HTR-8/SVneo (cell line): ENCODE data around the gene POC1B.

ENCODE experiments used
- DNase-seq: peaks from one replicate; pipeline ENCODE4 v3.0.0; 2011; ENCODE audit warnings: low spot score, mixed read lengths; ENCODE audit not compliant: insufficient read length
- FAIRE-seq: peaks from 2 replicates; lab custom pipeline; 2011; peaks lifted over from hg19 to GRCh38; lab: Jason Lieb, UNC

The POC1B gene

DNA sequence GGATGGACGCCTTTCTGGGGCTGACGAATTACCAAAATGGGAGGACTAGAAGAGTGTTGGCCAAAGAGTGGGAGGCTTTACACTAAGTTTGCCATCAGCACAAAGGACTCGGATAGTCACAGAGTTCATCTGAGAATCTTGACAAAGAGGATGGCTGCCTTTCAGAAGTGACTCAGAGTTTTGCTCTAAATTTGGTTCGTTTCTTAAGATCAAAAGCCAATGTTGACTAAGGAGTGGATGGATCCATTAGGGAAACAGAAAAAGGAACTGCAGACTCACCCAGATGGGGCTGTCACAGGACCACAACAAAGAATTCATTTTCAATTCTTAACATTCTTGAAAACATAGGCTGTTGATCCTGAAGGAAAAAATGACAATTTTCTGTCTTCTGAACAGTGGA is 92.2 kb downstream of the POC1B start:
- FAIRE-seq (no peak), DNase-seq (no peak)

GRCh38 chr12:89432396-89432795 is 93.5 kb downstream of the POC1B start:
- no peak for FAIRE-seq

DNA sequence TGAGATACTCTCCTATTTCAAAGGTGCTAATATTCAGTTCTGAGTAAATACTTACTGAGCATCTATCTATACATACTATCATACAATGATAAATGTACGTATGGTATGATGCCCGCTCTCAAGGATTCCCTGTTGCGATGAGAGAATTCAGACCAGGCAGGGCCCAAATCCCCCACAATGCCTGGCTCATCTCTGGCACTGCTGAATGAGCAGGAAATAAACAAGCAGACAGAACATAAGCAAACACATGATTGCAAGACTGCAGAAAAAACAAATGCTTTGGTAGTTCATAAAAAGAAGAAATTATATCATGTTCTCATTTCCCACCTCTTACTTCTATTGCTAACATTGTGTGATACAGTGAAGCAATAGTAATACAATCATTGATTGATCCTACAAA is 96.3 kb downstream of the POC1B start:
- no peak for DNase-seq

More at GRCh38 chr12:89432396-89432795, 93.5 kb downstream of the POC1B start:
- DNase-seq = no peak

GRCh38 chr12:89427508-89428156 is 98.2 kb downstream of the POC1B start:
- DNase-seq = no peak
- no peak for FAIRE-seq

More for the DNA sequence above, 96.3 kb downstream of the POC1B start:
- FAIRE-seq = no peak

DNA sequence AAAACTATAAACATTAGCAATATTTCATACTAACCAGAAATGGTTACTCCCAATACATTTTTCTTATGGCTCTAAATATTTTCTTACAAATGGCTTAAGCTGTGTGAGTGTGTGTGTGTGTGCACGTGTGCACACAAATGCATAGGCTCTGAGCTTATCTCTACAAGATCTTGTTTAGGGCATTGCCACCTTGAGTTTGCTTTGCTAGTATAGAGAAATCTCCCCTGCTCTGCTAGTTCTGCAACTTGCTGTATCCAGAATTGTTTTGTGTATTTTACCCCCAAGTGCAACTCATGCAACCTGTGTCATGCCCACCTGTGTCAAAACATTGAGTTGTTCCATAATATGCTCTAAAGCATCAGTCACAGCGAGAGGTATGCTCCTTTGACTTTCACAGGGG is 101.0 kb downstream of the POC1B start:
- no peak for DNase-seq
- FAIRE-seq = no peak

DNA sequence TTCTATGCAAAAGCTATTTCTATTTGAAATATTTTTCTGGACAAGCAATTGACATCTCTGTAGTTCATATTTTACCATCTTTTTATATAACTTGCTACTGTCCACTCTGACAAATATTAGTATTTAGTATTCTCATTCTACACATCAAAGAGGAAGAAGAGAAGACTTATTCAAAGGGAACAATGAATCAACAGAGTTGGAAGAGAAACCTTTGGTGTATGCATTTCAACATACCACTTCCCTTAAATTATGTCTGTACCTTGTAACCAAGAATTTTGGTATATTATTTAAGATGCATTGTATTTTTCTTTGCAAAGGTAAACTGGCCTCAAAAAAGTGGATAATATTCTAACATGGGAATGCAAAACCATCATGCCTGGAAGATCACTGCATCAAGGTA is 101.5 kb downstream of the POC1B start:
- no peak for FAIRE-seq
- no peak for DNase-seq

- FAIRE-seq (no peak), DNase-seq (no peak)
Observed at GRCh38 chr12:89421092-89421835, 104.6 kb downstream of the POC1B start.

GRCh38 chr12:89418228-89418910 is 107.5 kb downstream of the POC1B start:
- FAIRE-seq (no peak), DNase-seq (no peak)

DNA sequence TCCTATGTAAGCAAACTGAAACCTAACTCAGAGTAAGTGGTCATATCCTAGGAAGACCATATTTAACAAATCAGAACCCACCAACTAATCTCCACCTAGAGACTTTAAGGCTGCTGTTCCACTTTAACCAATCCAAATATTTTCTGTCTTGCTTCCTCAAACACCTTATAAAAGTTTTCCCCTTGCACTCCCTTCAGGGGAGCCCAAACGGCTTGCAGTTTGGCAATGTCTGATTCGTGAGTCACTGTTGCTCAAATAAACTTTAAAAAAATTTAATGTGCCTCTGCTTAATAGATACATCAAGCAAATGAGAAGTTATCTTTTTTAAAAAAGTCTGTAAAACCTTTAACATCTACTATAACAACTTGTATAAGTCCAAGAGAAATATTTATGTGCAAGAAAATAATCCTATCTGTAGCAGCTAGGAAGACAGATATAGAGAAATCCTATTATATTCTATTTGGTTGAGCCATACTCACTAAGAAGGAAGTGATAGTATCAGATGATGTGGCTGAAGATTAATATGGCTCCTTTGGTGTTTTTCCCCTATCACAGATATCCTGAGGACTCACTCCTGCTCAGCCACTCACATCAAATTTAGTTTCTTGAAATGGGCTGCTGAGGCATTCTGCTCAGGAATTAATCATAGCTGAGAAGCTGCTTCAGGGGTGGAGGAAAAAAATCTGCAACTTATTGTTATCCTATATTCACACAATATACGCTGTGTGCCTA is 108.4 kb downstream of the POC1B start:
- DNase-seq (no peak), FAIRE-seq (no peak)

GRCh38 chr12:89416049-89416792 is 109.6 kb downstream of the POC1B start:
- FAIRE-seq = no peak

DNA sequence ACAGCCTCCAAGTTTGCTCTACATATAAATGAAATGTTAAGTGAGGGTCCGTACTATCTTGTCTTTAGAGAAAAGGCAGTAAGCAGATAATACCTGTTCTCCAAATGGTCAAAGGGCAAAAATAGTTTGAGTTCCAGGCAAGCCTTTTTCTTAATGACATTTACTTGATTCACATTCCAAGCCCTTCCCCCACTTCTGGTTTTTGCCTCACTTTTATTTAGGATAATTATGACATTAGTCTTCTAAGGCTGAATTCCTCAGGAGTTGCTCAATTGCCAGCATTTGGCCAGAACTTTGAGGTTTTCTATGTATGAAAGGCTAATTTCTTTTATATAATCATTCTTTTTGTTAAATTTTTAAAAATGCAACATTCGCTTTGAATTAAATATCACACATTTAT is 111.0 kb downstream of the POC1B start:
- no peak for DNase-seq
- no peak for FAIRE-seq

More at GRCh38 chr12:89416049-89416792, 109.6 kb downstream of the POC1B start:
- DNase-seq = no peak

DNA sequence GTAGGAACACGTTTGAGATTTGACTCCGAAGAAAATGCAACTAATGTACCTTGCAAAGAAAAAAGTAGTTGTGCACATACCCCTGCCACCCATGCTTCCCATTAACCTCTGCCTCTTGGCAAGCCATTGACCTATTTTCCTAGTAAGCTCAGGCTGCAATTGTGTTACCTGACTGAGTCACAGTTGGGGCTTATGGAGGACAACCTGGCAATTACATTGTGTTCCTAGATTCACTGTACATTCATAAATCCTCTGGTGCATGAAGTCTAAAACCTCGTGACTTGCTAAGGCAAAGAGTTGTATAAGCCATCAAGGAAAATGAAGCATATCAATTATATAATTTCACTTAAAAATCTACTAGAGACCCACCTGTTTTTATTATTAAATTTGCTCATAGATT is 111.5 kb downstream of the POC1B start:
- no peak for FAIRE-seq
- DNase-seq = no peak

- no peak for DNase-seq
- no peak for FAIRE-seq
Observed at GRCh38 chr12:89413234-89413633, 112.6 kb downstream of the POC1B start.

DNA sequence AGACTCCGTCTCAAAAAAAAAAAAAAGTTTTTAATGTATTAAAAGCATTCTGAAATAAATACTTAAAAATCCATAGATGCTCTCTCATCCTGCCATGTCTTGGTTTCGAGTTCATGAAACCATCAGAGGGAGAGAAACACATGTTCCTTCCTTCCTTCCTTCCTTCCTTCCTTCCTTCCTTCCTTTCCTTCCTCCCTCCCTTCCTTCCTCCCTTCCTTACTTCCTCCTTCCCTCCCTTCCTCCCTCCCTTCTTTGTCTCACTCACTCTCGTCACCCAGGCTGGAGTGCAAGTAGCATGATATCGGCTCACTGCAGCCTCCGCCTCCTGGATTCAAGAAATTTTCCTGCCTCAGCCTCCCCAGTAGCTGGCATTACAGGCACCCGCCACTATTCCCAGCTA is 113.2 kb downstream of the POC1B start:
- FAIRE-seq = no peak

DNA sequence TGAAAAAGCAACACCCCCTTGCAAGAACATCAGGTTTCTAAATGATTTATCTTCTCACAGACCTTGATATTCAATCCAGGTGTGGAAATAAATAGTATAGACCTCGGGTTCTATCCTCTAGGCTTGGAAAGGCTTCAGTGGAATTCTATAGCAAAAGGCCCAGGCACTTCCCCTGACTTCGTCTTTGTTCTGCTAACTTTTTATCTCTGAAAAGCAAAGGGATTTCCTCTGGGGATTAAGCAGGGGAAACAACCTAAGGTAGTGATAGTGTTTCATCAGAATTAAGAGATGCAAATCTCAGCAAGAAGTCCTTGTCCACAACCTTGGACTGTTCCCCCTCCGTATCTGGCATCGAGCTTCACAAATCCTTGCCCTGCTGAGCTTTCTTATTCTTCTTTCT is 114.0 kb downstream of the POC1B start:
- DNase-seq = no peak
- no peak for FAIRE-seq

More for the DNA sequence above, 113.2 kb downstream of the POC1B start:
- DNase-seq = no peak

- DNase-seq = no peak
- FAIRE-seq = no peak
Observed at GRCh38 chr12:89411234-89411633, 114.6 kb downstream of the POC1B start.

DNA sequence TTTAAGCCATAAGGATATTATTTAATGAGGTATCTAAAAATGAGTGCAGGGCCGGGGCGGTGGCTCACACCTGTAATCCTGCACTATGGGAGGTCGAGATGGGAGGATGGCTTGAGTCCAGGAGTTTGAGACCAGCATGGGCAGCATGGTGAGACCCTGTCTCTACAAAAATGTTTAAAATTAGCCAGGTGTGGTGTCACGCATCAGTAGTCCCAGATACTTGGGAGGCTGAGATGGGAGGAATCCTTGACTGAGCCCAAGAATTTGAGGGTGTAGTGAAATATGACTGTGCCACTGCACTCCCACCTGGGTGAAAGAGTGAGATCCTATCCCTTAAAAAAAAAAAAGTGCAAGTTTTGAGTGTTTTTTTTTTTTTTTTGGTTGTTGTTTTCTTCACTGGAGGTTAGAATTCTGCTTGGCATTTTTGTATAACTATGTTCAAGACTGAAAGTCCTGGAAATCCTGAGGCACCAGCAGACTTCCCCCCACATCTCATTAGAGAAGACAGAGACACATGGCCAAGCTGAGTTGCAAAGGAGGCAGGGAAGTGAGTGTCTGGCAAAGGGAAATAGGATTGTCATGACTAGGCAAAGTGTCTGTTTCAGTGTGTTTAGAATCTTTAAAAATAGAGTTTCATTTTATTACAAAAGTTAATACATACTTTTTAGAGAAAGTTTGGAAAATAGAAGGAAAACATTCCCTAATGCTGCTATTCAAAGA is 120.1 kb downstream of the POC1B start:
- no peak for DNase-seq
- no peak for FAIRE-seq

- no peak for FAIRE-seq
- DNase-seq = no peak
Observed at GRCh38 chr12:89401433-89402058, 124.3 kb downstream of the POC1B start.

DNA sequence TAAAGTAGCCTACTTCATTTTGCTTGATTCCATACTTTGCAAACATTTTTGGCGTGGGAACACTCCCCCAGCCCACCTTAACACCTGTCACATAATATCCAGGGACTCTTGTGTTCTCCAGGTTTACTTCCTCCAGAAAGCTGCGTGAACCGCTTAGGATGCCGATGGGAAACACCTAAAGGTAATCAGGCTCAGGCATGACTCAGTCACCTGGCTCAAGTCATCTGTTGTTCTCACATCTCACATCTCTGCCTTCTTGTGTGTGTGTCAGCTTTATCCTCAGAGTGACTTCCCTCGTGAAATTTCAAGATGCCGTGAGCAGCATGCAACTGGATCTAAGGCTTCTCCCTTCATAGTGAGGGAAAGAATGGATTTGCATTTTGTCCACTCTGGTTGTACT is 125.4 kb downstream of the POC1B start:
- no peak for DNase-seq
- no peak for FAIRE-seq
